Liver (tissue), 3 donors: ENCODE data around the gene CPEB2.

Experiments
- EGR1 ChIP-seq, 2 donors: IDR thresholded peaks; 2 replicates each; pipeline ENCODE4 v1.6.1; 2016 to 2018; ENCODE audit warnings: antibody characterized with exemption in 2 of 2, low read depth in 2 of 2
- FOXA1 ChIP-seq: IDR thresholded peaks from 2 replicates; pipeline ENCODE4 v1.6.1; 2016; ENCODE audit warnings: antibody characterized with exemption
- JUND ChIP-seq, 2 donors: IDR thresholded peaks; 2 replicates each; pipeline ENCODE4 v1.6.1; 2016; ENCODE audit warnings: antibody characterized with exemption in 2 of 2
- TAF1 ChIP-seq: conservative IDR thresholded peaks from 2 replicates; pipeline ENCODE4 v1.6.1; 2016; ENCODE audit warnings: antibody characterized with exemption, mild to moderate bottlenecking
- YY1 ChIP-seq: IDR thresholded peaks from 2 replicates; pipeline ENCODE4 v1.6.1; 2016; ENCODE audit warnings: antibody characterized with exemption, mild to moderate bottlenecking
- TF ChIP-seq, protein P1 (sequence below): IDR thresholded peaks from 2 replicates; pipeline ENCODE4 v1.6.1; 2016; ENCODE audit warnings: antibody characterized with exemption
- TF ChIP-seq, protein P2 (sequence below): fragments of 150-350 bp; IDR thresholded peaks from 2 replicates; pipeline ENCODE4 v1.5.1; 2017; ENCODE audit warnings: improper control_type of control experiment, low read depth, low read length; ENCODE audit not compliant: missing input control
- donor health status: healthy.
- donor health status: healthy.

GRCh38 chr4:14984448-14984847 lies 17.8 kb upstream of the CPEB2 start:
- TF ChIP-seq, protein P1, sequence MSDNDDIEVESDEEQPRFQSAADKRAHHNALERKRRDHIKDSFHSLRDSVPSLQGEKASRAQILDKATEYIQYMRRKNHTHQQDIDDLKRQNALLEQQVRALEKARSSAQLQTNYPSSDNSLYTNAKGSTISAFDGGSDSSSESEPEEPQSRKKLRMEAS, result no peak
- TF ChIP-seq, protein P2, sequence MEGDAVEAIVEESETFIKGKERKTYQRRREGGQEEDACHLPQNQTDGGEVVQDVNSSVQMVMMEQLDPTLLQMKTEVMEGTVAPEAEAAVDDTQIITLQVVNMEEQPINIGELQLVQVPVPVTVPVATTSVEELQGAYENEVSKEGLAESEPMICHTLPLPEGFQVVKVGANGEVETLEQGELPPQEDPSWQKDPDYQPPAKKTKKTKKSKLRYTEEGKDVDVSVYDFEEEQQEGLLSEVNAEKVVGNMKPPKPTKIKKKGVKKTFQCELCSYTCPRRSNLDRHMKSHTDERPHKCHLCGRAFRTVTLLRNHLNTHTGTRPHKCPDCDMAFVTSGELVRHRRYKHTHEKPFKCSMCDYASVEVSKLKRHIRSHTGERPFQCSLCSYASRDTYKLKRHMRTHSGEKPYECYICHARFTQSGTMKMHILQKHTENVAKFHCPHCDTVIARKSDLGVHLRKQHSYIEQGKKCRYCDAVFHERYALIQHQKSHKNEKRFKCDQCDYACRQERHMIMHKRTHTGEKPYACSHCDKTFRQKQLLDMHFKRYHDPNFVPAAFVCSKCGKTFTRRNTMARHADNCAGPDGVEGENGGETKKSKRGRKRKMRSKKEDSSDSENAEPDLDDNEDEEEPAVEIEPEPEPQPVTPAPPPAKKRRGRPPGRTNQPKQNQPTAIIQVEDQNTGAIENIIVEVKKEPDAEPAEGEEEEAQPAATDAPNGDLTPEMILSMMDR, result no peak
- TF ChIP-seq YY1 (peak; percentile 95), JUND (IDR thresholded peaks at IDR 0.05) (peak; percentile 17 to 29), FOXA1 (no peak), TAF1 (no peak), EGR1 (IDR thresholded peaks at IDR 0.05; ENCODE audit: low read depth in 2 of 2) (peak in 1 of 2 donors; percentile 11)
